HepG2 (cell line): ENCODE data around the gene ODAD2. TPM values are rescaled to one million over a fixed set of nuclear protein-coding genes. Genes with fewer than 3 reads are reported as not detected.

ENCODE experiments used
- ATAC-seq: fragments of 200-7000 bp; cut with Tn5 transposase; 3 replicates; pipeline ENCODE4 v1.9.1; 2020; ENCODE audit warnings: mild to moderate bottlenecking, moderate library complexity
- BruUV-seq: library from RNA; stranded (reverse); fragments of 400-500 nt; replicated peaks from 2 replicates; lab custom pipeline; 2021; lab: Mats Ljungman, UMichigan
- CTCF ChIA-PET: fragments of 300-600 bp; formaldehyde crosslinking; extraction: SDS; loops from one replicate; lab custom pipeline; 2021; ENCODE audit warnings: low total read pairs, inconsistent platforms, low intra/inter-chr PET ratio; lab: Yijun Ruan, JAX
- POLR2A ChIA-PET: fragments of 350-600 bp; sonication (Branson Sonifier 250); formaldehyde crosslinking; loops from one replicate; lab custom pipeline; 2020; ENCODE audit warnings: antibody characterized with exemption, inconsistent platforms; lab: Yijun Ruan, JAX
- DNase-seq: peaks from one replicate; pipeline ENCODE4 v3.0.0-alpha.2; 2015; ENCODE audit warnings: low spot score
- FAIRE-seq: peaks from 3 replicates; lab custom pipeline; 2011; peaks lifted over from hg19 to GRCh38; lab: Jason Lieb, UNC
- H2AFZ ChIP-seq: one replicate; pipeline ENCODE4 v1.6.1; 2011; ENCODE audit warnings: low read length, inconsistent platforms
- H3K27ac ChIP-seq: fragments of 300-600 bp; 3 replicates; pipeline ENCODE4 v1.8.0; 2011; ENCODE audit warnings: mixed run types, mild to moderate bottlenecking, mixed read lengths, low read length, inconsistent platforms; ENCODE audit not compliant: insufficient read depth; ENCODE audit errors: extremely low read length
- H3K27me3 ChIP-seq, 2 experiments: fragments of 200-600 bp in 1 of 2; 2 replicates in 1 of 2; 3 replicates in 1 of 2; pipeline versions ENCODE4 v1.6.0 to v1.8.0; 2011; ENCODE audit warnings: low read length in 2 of 2, mild to moderate bottlenecking in 2 of 2, moderate library complexity in 2 of 2, inconsistent platforms in 1 of 2; ENCODE audit not compliant: insufficient read depth in 2 of 2, control insufficient read depth in 1 of 2
- H3K36me3 ChIP-seq, 2 experiments: fragments of 200-600 bp in 1 of 2; replicated peaks in 1 of 2; 2 replicates in 1 of 2; 3 replicates in 1 of 2; pipeline versions ENCODE4 v1.5.1 to v1.8.0; 2011; ENCODE audit warnings: low read length in 2 of 2, inconsistent platforms in 1 of 2; ENCODE audit not compliant: insufficient read depth in 2 of 2, control insufficient read depth in 1 of 2
- H3K4me1 ChIP-seq: 2 replicates; pipeline ENCODE4 v1.5.1; 2012; ENCODE audit warnings: low read length, inconsistent platforms; ENCODE audit not compliant: insufficient read depth
- H3K4me2 ChIP-seq: 2 replicates; pipeline ENCODE4 v1.6.0; 2011; ENCODE audit warnings: low read depth, low read length, inconsistent platforms
- H3K4me3 ChIP-seq, 3 experiments: fragments of 200-600 bp in 1 of 3; sonication (generic), shearing (Covaris generic) in 1 of 3; replicated peaks in 1 of 3; 2 replicates each; pipeline ENCODE4 v1.5.1; 2011 to 2016; ENCODE audit warnings: low read length in 3 of 3, inconsistent platforms in 2 of 3, low read depth in 2 of 3, mild to moderate bottlenecking in 2 of 3, control low read depth in 1 of 3, mixed read lengths in 1 of 3; ENCODE audit not compliant: insufficient read depth in 1 of 3
- H3K79me2 ChIP-seq: one replicate; pipeline ENCODE4 v1.6.1; 2011; ENCODE audit warnings: low read length, inconsistent platforms; ENCODE audit not compliant: insufficient read depth
- H3K9ac ChIP-seq: 2 replicates; pipeline ENCODE4 v1.6.0; 2011; ENCODE audit warnings: mild to moderate bottlenecking, low read depth, low read length, inconsistent platforms; ENCODE audit not compliant: insufficient read depth
- H3K9me3 ChIP-seq: 2 replicates; pipeline ENCODE4 v1.5.1; 2012; ENCODE audit warnings: mild to moderate bottlenecking, low read length
- H4K20me1 ChIP-seq: 2 replicates; pipeline ENCODE4 v1.6.0; 2011; ENCODE audit warnings: inconsistent platforms, mild to moderate bottlenecking, low read length, moderate library complexity; ENCODE audit not compliant: insufficient read depth
- AHR ChIP-seq: IDR thresholded peaks from 2 replicates; pipeline ENCODE4 v1.6.1; 2018; ENCODE audit warnings: missing genetic modification reagents, missing compliant biosample characterization
- DDIT3 ChIP-seq: sonication (generic); formaldehyde crosslinking; IDR thresholded peaks from 2 replicates; pipeline ENCODE4 v1.4.0; 2020; ENCODE audit warnings: mild to moderate bottlenecking, missing genetic modification reagents
- FOXO1 ChIP-seq: sonication (generic); formaldehyde crosslinking; IDR thresholded peaks from 2 replicates; pipeline ENCODE4 v1.4.0; 2020; ENCODE audit warnings: missing genetic modification reagents
- HOXA7 ChIP-seq: sonication (generic); formaldehyde crosslinking; IDR thresholded peaks from 2 replicates; pipeline ENCODE4 v1.8.1; 2022; ENCODE audit warnings: mild to moderate bottlenecking, missing genetic modification reagents, moderate library complexity
- KLF9 ChIP-seq: IDR thresholded peaks from 2 replicates; pipeline ENCODE4 v1.6.1; 2016; ENCODE audit warnings: low read depth
- MAFK ChIP-seq, 2 experiments: IDR thresholded peaks in 1 of 2; conservative IDR thresholded peaks in 1 of 2; 2 replicates each; pipeline ENCODE4 v1.6.1; 2011; ENCODE audit warnings: improper control_type of control experiment in 2 of 2, low read length in 2 of 2
- MED13 ChIP-seq: sonication (generic); formaldehyde crosslinking; IDR thresholded peaks from 2 replicates; pipeline ENCODE4 v1.5.0; 2020; ENCODE audit warnings: missing genetic modification reagents
- MEF2D ChIP-seq: sonication (generic); formaldehyde crosslinking; IDR thresholded peaks from 2 replicates; pipeline ENCODE4 v1.5.1; 2020; ENCODE audit warnings: mild to moderate bottlenecking, missing genetic modification reagents
- MXD4 ChIP-seq: IDR thresholded peaks from 2 replicates; pipeline ENCODE4 v1.6.1; 2016; ENCODE audit warnings: mild to moderate bottlenecking, missing biosample characterization, missing genetic modification reagents
- POLR2AphosphoS2 ChIP-seq: IDR thresholded peaks from 2 replicates; pipeline ENCODE4 v1.6.1; 2011; ENCODE audit warnings: low read depth, low read length, improper control_type of control experiment
- SAFB2 ChIP-seq: sonication (generic); formaldehyde crosslinking; IDR thresholded peaks from 2 replicates; pipeline ENCODE4 v1.5.1; 2020; ENCODE audit warnings: missing genetic modification reagents, low read depth, mild to moderate bottlenecking, borderline replicate concordance
- SIN3B ChIP-seq: fragments of 150-350 bp; IDR thresholded peaks from 2 replicates; pipeline ENCODE4 v1.6.1; 2014; ENCODE audit warnings: low read length
- ZFX ChIP-seq: sonication (generic); formaldehyde crosslinking; IDR thresholded peaks from 2 replicates; pipeline ENCODE4 v1.4.0; 2020; ENCODE audit warnings: mild to moderate bottlenecking, low read depth, missing genetic modification reagents, moderate library complexity
- ZNF639 ChIP-seq: conservative IDR thresholded peaks from 2 replicates; pipeline ENCODE4 v1.6.1; 2018; ENCODE audit warnings: missing genetic modification reagents
- ZNF75D ChIP-seq: sonication (generic); formaldehyde crosslinking; IDR thresholded peaks from 2 replicates; pipeline ENCODE4 v1.8.1; 2023; ENCODE audit warnings: missing genetic modification reagents, mild to moderate bottlenecking, borderline replicate concordance
- WGBS: methylation state at CpG from one replicate; pipeline ENCODE4 v1.1.6; 2017; ENCODE audit warnings: low lambda C conversion rate; 5-methylcytosine and 5-hydroxymethylcytosine counted together
- in situ Hi-C: cut with HindIII; loops from 2 replicates; pipeline ENCODE4 v1.10.0; 2017; ENCODE audit warnings: low pct_unique_long_range_greater_than_20kb; ENCODE audit not compliant: extremely low pct_ligation_motif_present
- intact Hi-C: fragments of 100-400 bp; cut with micrococcal nuclease; formaldehyde crosslinking; loops from one replicate; pipeline ENCODE4 v1.10.0; 2022; ENCODE audit not compliant: unreplicated experiment
- polyA plus RNA-seq, 8 experiments: library from polyadenylated mRNA; depleted of rRNA in 3 of 8; stranded (reverse) in 7 of 8; unstranded in 1 of 8; fragments of >200 nt; fragmentation: Illumina TruSeq in 4 of 8; extraction: Trizol in 4 of 8; gene quantifications; 2 replicates each; pipeline versions ENCODE4 v1.2.1 to v1.2.3, GENCODE V29; 2011 to 2016; ENCODE audit warnings: low read depth in 4 of 8, missing spikeins in 1 of 8, mixed read lengths in 1 of 8; ENCODE audit not compliant: insufficient read depth in 1 of 8
- total RNA-seq, 5 experiments: library from RNA; depleted of rRNA; stranded (reverse); fragments of >200 nt; fragmentation: Illumina TruSeq; extraction: Trizol; gene quantifications; 2 replicates each; pipeline ENCODE4 v1.2.3, GENCODE V29; 2016; ENCODE audit warnings: low read depth in 1 of 5
- TF ChIP-seq, protein P1 (sequence below): sonication (generic); formaldehyde crosslinking; conservative IDR thresholded peaks from 2 replicates; pipeline ENCODE4 v1.8.0; 2022; ENCODE audit warnings: missing genetic modification reagents

ODAD2 gene
- total and polyA plus RNA-seq, 2 of the 13 experiments (the other 11 are each of a cell fraction or from before 2014, with no cell fraction given), result not detected

DNA sequence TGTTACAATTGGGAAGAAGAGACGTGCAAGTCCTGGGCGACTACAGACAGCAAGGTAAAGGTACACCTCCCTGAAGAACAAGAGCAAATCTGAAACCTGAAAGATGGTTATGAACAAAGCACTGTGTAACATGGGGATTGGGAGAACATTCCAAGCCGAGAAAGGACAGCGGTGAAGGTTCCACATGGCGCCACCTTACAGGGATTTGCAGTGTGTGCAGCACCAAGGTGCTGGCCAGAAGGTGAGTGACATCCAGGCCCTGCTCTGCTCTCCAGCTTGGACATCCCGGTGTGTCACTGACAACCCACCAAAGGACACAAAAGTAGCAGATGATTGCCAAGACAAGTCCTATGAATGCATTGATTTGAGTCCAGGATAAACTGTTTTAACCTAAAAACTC lies 165.1 kb downstream of the ODAD2 start:
- H3K27me3 ChIP-seq, result peaks cover 1 to 13% of the 10 kb centered on the region in 2 experiments; a peak in 3 of 5 replicates
- WGBS, result 2% methylated on average over 5 of the region's 6 CpGs
- no TSS peak for BruUV-seq
- no peaks in the 10 kb centered on the region for H3K36me3 ChIP-seq
- CTCF ChIA-PET, result no interaction called here
- H4K20me1 ChIP-seq, result no peaks in the 10 kb centered on the region
- FAIRE-seq (no peak), ATAC-seq (no peak), DNase-seq (no peak)
- no peak overlapping the region for H2AFZ ChIP-seq
- H3K27ac ChIP-seq, result no peak overlapping the region
- POLR2A ChIA-PET, result no interaction called here
- H3K4me1 ChIP-seq, result no peaks in the 10 kb centered on the region
- H3K4me2 ChIP-seq, result no peak overlapping the region
- in situ Hi-C loops (no loop called here), intact Hi-C loops (no loop called here)
- TF ChIP-seq AHR (CRISPR knock-in tag) (no peak), ZFX (CRISPR knock-in tag) (no peak), MEF2D (CRISPR knock-in tag) (no peak), MED13 (CRISPR knock-in tag) (no peak), HOXA7 (CRISPR knock-in tag) (no peak), ZNF639 (CRISPR knock-in tag) (no peak), MAFK (conservative IDR thresholded peaks at IDR 0.05 in 1 of 2, IDR thresholded peaks at IDR 0.05 in 1 of 2; ENCODE audit: low read length in 2 of 2) (no peak), KLF9 (CRISPR knock-in tag) (no peak), SAFB2 (no peak), MXD4 (CRISPR knock-in tag) (no peak), SIN3B (no peak), ZNF75D (no peak), FOXO1 (CRISPR knock-in tag) (no peak), POLR2AphosphoS2 (no peak), DDIT3 (CRISPR knock-in tag) (no peak)
- TF ChIP-seq, protein P1, sequence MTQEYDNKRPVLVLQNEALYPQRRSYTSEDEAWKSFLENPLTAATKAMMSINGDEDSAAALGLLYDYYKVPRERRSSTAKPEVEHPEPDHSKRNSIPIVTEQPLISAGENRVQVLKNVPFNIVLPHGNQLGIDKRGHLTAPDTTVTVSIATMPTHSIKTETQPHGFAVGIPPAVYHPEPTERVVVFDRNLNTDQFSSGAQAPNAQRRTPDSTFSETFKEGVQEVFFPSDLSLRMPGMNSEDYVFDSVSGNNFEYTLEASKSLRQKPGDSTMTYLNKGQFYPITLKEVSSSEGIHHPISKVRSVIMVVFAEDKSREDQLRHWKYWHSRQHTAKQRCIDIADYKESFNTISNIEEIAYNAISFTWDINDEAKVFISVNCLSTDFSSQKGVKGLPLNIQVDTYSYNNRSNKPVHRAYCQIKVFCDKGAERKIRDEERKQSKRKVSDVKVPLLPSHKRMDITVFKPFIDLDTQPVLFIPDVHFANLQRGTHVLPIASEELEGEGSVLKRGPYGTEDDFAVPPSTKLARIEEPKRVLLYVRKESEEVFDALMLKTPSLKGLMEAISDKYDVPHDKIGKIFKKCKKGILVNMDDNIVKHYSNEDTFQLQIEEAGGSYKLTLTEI, result no peak
- no peaks in the 10 kb centered on the region for H3K9me3 ChIP-seq
- no peak overlapping the region for H3K9ac ChIP-seq
- H3K4me3 ChIP-seq, result no peak overlapping the region
- H3K79me2 ChIP-seq, result no peaks in the 10 kb centered on the region
